ENCODE results near the gene KLHDC7B.

KLHDC7B gene

DNA sequence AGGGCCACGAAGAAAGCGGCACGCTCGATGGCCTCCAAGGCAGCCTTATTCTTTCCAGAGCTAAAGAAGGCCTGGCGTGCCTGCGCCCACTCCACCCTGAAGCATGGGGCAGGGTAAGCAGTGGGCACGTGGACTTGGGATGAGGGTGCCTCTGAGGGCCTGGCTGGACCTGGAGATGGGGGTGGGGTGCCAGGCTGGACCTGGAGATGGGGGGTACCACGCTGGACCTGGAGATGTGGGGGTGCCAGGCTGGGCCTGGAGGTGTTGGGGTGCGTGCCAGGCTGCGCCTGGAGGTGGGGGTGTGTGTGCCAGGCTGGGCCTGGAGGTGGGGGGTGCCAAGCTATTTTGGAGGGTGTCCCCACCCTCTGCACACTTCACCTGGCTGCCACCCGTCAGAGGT lies 27.3 kb downstream of the KLHDC7B start:
- H3K79me2 ChIP-seq (ENCODE audit: low read length): no peaks in the 10 kb centered on the region
- no peak overlapping the region for H3K4me2 ChIP-seq (ENCODE audit: low read length)
- no peak overlapping the region for H2AFZ ChIP-seq (ENCODE audit: low read depth, low read length)
- H3K27me3 ChIP-seq (ENCODE audit: low read depth, low read length): no peaks in the 10 kb centered on the region
- H3K27ac ChIP-seq (ENCODE audit: low read length): no peak overlapping the region
- H3K36me3 ChIP-seq (replicated peaks; ENCODE audit: low read depth, low read length): peaks cover 4% of the 10 kb centered on the region
- H3K4me1 ChIP-seq (ENCODE audit: low read length): no peaks in the 10 kb centered on the region
- no peak overlapping the region for H3K9ac ChIP-seq (ENCODE audit: low read length)
- H3K4me3 ChIP-seq (ENCODE audit: low read length): no peak overlapping the region
- H4K20me1 ChIP-seq (ENCODE audit: insufficient read depth, low read length): no peaks in the 10 kb centered on the region
- no peak for TF ChIP-seq EZH2phosphoT487 (IDR thresholded peaks at IDR 0.05; ENCODE audit: low read depth)
- TF ChIP-seq CTCF (IDR thresholded peaks at IDR 0.05; ENCODE audit: low read depth, low read length): no peak
- no peaks in the 10 kb centered on the region for H3K9me3 ChIP-seq (ENCODE audit: insufficient read depth, low read length)

DNA sequence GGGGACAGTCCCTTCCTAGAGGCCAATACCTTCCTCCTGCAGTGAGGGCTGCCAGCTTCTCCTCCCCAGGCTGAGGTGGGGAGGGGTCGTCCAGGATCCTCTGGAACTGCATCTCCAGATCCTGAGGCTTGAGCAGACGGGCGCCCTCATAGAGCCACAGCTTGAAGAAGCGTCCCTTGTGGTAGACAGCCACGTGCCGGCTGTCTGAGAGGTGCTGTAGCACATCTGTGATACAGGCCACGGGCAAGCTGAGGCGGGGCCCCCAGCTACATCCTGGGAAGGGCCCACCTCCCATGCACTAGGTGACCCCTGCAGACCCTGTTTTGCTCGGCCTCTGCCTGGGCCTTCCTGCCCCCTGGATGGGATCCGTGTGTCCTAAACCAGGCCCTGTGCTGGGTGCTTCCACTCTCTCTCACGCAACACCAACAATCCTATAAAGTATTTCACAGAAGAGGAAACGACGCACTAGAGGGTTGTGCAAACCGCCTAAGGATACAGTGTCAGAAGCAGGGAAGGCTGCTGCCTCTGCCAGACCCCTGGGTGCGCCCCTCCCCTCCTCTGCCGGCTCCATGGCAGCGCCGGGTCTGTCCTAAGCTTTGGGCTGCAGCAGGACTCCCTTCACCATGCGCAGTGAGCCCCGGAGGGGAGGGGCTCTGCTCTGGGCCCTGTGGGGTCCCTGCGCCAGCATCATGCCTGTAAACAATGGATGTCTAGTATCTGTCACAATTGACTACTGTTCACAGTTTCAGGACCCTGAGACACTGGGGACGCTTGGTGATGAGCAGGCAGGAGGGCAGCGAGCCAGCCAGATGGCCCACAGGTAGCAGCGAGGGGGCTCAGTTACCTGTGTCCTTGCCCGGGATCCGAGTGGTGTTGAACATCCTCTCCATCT lies 28.0 kb downstream of the KLHDC7B start:
- Histone ChIP-seq H3K4me3 (ENCODE audit: low read length) (no peak overlapping the region), H3K27me3 (ENCODE audit: low read depth, low read length) (no peaks in the 10 kb centered on the region), H3K79me2 (ENCODE audit: low read length) (no peaks in the 10 kb centered on the region), H3K4me2 (ENCODE audit: low read length) (no peak overlapping the region), H3K4me1 (ENCODE audit: low read length) (no peaks in the 10 kb centered on the region), H3K27ac (ENCODE audit: low read length) (no peak overlapping the region), H3K9me3 (ENCODE audit: insufficient read depth, low read length) (no peaks in the 10 kb centered on the region), H4K20me1 (ENCODE audit: insufficient read depth, low read length) (no peaks in the 10 kb centered on the region), H2AFZ (ENCODE audit: low read depth, low read length) (no peak overlapping the region), H3K9ac (ENCODE audit: low read length) (no peak overlapping the region), H3K36me3 (replicated peaks; ENCODE audit: low read depth, low read length) (peaks cover 4% of the 10 kb centered on the region)
- TF ChIP-seq CTCF (IDR thresholded peaks at IDR 0.05; ENCODE audit: low read depth, low read length) (no peak), EZH2phosphoT487 (IDR thresholded peaks at IDR 0.05; ENCODE audit: low read depth) (no peak)

GRCh38 chr22:50574383-50574755 lies 28.7 kb downstream of the KLHDC7B start:
- Histone ChIP-seq H3K4me2 (ENCODE audit: low read length) (no peak overlapping the region), H3K36me3 (replicated peaks; ENCODE audit: low read depth, low read length) (peaks cover 4% of the 10 kb centered on the region), H3K9ac (ENCODE audit: low read length) (no peak overlapping the region), H4K20me1 (ENCODE audit: insufficient read depth, low read length) (no peaks in the 10 kb centered on the region), H3K27me3 (ENCODE audit: low read depth, low read length) (no peaks in the 10 kb centered on the region), H3K27ac (ENCODE audit: low read length) (no peak overlapping the region), H3K9me3 (ENCODE audit: insufficient read depth, low read length) (no peaks in the 10 kb centered on the region), H2AFZ (ENCODE audit: low read depth, low read length) (no peak overlapping the region), H3K79me2 (ENCODE audit: low read length) (no peaks in the 10 kb centered on the region), H3K4me1 (ENCODE audit: low read length) (no peaks in the 10 kb centered on the region), H3K4me3 (ENCODE audit: low read length) (no peak overlapping the region)
- TF ChIP-seq EZH2phosphoT487 (IDR thresholded peaks at IDR 0.05; ENCODE audit: low read depth) (no peak), CTCF (IDR thresholded peaks at IDR 0.05; ENCODE audit: low read depth, low read length) (no peak)

GRCh38 chr22:50575426-50575941 lies 29.8 kb downstream of the KLHDC7B start:
- H3K27ac ChIP-seq (ENCODE audit: low read length): no peak overlapping the region
- peaks cover 4% of the 10 kb centered on the region for H3K36me3 ChIP-seq (replicated peaks; ENCODE audit: low read depth, low read length)
- no peak overlapping the region for H3K9ac ChIP-seq (ENCODE audit: low read length)

More at GRCh38 chr22:50575426-50575941, 29.8 kb downstream of the KLHDC7B start:
- Histone ChIP-seq H3K4me3 (ENCODE audit: low read length) (no peak overlapping the region), H3K4me1 (ENCODE audit: low read length) (no peaks in the 10 kb centered on the region), H3K9me3 (ENCODE audit: insufficient read depth, low read length) (no peaks in the 10 kb centered on the region), H2AFZ (ENCODE audit: low read depth, low read length) (no peak overlapping the region), H4K20me1 (ENCODE audit: insufficient read depth, low read length) (no peaks in the 10 kb centered on the region), H3K79me2 (ENCODE audit: low read length) (no peaks in the 10 kb centered on the region), H3K4me2 (ENCODE audit: low read length) (no peak overlapping the region), H3K27me3 (ENCODE audit: low read depth, low read length) (no peaks in the 10 kb centered on the region)
- TF ChIP-seq CTCF (IDR thresholded peaks at IDR 0.05; ENCODE audit: low read depth, low read length) (no peak), EZH2phosphoT487 (IDR thresholded peaks at IDR 0.05; ENCODE audit: low read depth) (no peak)

All from OCI-LY3 (cell line).